Renal cortical epithelial cell (primary cell): ENCODE measurements around the gene HHAT. TPM values are rescaled to one million over a fixed set of nuclear protein-coding genes. Genes with fewer than 3 reads are reported as not detected.
"Not testable (repeated sequence)": the region's sequence is repeated elsewhere in the genome, so short reads cannot be mapped to it uniquely, and the experiment has no call there.

Experiments
- DNase-seq: peaks from one replicate; pipeline ENCODE4 v3.0.0-alpha.2; 2011; ENCODE audit warnings: low read depth
- total RNA-seq: library from RNA; depleted of rRNA; stranded (reverse); fragments of >200 nt; gene quantifications from 2 replicates; pipeline ENCODE4 v1.2.3, GENCODE V29; 2014

HHAT gene
- total RNA-seq, 1 donor from 2014 or later: 33.5 TPM

DNA sequence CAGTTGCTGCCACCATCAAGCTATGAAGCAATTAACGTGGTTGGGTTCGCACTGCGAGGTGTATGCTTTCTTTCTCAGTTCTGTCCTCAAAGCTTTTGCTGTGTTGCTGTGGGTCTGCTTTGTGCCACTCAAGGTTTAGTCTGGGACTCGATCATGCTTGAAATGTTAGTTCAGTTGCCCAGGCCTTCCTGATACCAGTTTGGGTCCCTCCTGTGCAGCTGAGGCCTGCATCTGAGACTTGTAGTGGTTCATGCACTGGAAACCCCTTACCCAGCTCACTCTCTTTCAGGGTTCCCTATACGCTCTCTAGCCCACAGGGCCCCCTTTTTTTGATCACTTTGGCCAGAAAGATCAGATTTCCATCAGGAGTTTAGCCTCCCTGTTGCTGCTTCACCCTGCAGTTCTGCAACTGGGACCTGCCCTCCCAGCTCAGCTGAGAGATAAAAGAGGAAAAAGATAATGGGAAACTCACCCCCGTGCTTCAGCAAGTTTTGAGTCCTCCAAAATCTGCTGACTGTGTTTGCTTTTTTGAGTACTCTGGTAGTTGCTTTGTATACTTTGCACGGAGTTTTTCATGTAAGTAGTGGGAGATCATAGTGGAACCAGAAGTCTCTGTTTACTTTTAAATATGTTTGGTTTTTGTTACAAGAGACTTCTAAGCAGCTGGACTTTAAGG lies 317.0 kb downstream of the HHAT start:
- no peak for DNase-seq

DNA sequence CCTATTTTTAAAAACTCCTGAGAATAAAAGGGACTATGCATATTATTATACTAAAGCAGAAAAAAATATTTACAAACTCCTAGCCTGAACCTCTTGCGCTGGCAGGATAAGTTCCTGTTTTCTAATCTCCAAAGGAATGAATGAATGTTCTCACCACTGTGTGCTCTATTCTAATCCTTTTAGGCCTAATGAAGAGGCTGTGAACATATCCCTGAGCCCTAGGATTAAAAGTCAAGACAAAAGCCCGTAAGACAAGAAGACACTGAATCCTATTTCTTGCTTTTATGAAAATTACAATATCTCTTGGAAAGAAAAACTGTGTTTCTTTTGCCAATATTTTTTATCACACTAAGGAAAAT lies 317.5 kb downstream of the HHAT start:
- DNase-seq: no peak

DNA sequence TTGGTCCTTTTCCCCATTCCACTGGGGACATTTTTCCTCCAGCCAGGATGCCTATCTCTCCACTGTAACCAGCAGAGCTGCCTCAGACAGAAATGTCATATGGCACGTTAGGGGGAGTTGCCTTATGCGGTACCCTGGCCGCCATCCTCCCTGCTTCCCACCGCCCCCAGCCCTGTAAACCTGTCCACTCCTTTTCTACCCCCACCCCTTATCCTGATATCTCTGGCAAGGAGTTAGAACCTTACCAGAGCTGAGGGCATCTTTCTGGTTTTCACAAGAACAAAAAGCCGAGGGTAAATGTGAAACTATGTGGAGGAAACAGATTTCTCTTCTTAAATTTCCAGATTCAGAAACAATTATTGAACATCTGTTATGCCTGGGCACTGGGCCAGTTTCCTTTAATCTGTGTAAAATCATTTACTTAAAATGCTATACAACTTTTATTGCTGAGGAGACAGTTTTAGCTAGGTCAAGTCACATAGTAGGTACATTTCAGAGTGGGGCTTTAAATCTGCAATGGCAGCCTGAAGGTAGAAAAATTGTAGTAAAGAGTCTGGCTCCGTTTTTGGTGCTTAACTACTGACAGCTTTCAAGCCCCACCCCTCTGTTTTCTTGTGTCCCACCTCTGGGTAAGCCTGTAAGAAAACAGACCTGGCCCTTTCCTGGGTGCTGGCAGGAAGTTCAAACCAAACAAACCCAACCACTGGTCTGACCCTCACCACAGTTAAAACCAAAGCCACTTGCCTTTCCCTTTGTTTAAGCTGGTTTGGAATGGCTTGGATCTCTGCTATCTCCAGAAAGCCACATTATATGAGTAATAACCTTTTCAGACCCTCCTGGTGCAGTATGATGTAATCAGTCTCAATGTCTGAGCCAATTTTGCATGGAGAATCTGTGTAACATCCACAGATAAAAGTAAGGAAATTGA lies 319.0 kb downstream of the HHAT start:
- peak; percentile 76 for DNase-seq

DNA sequence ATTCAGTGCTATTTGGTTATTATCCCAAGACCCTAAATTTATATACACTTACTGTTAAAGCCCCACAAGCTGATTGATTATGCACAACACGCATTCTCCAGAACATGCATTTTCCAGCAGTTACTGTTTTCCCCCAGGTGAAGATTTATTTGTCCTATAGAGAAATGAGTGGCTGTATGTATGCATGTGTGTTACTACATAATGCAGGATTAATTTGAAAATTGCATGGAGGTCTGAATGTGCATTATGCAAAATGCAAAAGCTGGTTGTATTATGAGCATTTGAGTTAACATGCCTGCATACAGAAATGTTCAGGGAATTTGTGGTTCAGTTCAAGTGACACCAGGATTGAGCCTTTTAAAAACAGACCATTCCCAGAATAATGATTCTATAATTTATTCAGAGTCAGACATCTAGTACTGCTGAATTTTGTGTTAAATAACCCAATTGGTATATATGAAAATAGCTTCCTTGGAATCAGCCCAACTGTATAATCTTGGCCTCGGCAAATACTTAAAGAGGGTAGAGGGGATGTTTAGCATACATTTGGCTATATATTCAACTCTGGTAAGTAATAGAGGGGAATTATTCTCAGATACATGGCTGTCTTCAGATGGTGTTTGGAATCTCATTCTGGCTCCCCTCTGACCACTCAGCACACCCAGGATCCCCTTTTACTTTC lies 320.0 kb downstream of the HHAT start:
- DNase-seq: no peak

DNA sequence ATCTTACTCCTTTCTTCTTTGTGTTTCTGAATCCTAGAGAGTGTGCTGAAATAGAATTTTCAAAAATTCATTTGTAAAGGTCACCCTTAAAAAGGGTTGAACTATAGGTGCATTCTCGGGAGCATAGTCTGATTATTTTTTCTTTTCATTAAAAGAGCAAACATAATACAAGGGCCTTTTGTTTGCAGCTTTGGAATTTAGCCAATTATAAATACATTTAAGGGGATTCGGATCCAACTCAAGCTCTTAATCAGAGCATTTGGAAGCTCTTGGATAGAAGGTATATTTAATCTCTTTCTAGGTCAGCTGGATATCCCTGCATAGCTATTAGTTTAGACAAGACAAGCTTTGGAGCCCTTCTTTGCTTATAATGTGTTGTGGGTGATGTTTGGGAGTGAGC lies 321.7 kb downstream of the HHAT start:
- DNase-seq: no peak

DNA sequence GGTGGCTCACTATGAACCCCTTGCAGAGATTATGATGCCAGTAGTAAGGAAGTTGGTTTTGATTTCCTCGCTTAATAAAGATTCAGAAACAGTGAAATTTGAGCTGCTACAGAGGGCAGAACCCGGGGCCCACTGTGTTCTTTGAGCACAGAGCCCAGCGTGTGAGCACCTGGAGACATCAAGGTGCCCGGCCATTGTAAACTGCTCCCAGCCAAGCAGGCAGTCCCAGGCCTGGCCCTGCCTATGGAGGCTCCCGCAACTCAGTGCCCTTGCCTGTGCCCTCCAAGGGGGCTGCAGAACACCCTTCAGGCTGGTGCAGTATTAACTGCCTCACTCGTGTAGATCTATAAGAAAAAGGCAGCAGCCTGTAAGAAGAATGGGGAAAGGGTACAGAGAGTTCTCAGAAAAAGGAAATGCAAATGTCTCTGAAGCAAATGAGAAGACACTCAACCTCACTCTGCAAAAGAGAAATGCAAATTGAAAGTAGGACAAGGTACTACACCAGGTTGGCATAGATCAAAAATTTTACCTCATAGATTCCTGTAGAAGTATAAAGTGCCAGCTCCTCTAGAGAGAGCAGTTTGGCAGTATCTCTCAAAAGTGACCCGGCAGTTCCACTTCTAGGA lies 323.7 kb downstream of the HHAT start:
- DNase-seq: no peak

DNA sequence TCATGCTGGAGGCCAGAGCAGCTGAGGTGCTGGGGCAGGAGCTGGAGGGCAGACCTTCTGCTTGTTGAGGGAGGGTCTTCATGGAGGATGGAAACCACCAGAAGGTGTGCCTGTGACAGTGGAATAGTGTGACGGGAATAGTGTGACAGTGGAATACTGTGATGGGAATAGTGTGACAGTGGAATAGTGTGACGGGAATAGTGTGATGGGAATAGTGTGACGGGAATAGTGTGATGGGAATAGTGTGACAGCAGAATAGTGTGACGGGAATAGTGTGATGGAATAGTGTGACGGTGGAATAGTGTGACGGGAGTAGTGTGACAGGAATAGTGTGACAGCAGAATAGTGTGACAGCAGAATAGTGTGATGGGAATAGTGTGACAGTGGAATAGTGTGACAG lies 325.1 kb downstream of the HHAT start:
- DNase-seq: no peak

DNA sequence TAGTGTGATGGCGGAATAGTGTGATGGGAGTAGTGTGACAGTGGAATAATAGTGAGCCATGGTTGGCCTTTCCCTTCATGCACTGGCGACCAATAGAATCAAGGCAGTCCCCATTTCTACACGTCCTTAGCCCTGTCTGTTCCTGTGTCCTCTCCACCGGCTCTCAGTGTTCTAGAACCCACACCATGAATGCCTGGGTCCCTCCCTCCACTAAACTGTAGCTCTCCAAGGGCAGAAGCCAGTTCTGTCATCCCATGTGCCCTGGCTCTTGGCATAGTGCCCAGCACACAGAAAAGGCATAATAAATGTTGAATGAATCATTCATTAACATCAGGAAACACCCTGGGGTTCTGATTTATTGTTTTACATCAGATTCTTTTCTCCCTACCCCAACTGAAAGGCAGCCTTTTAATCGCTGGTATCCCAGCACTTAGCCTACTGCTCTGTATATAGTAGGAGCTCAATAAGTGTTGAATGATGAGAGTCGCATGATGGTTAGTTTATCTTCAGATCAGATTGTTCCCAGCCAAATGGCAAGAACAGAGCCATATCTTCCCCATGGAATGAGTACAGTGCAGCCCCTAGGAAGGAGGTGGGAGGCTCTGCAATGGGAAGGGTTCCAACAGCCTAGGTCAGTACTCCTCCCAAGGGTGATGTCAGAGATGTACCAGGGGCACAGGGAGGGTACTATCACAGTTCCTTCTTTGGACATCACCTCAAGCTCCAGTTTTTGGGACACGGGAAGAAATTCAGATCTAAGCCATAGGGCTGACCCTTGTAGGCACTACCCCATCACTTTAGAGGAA lies 325.7 kb downstream of the HHAT start:
- peak; percentile 69 for DNase-seq

DNA sequence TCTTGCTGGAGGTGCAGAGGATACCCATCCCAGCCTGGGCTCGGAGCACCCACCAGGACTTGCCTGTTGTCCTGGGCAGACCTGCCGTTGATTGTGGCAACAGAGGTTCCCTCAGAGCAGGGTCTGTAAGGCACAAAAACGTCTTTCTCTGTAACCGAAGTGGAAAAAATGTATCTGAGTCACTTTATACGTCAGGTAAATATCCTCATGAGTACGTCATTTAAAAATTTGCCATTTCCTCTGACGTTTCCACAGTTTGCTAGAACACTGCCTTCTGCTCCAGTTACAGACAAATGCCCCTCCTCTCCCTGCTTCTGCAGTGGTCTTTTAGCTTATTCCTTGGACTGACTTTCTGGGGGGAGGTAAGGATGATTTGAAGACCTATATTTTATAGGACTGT lies 326.8 kb downstream of the HHAT start:
- DNase-seq: no peak

DNA sequence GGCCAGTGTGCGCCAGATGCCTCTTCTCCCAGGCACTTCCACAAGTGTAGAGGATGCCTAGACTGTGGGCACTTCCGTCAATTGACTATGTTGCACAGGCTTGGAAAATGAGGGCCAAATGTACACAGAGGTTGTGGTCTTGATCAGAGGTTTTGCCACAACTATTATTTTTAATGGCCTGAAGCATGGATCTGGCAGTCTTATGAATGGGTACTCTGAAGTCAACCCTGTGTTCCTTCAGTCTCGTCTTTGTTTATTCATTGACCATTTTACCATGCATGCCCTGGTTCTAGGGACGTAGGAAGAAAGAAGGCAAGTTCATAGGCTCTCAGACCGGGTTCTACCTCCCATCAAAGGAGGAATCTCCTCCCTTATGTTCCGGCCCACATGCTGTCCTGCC lies 329.1 kb downstream of the HHAT start:
- no peak for DNase-seq

DNA sequence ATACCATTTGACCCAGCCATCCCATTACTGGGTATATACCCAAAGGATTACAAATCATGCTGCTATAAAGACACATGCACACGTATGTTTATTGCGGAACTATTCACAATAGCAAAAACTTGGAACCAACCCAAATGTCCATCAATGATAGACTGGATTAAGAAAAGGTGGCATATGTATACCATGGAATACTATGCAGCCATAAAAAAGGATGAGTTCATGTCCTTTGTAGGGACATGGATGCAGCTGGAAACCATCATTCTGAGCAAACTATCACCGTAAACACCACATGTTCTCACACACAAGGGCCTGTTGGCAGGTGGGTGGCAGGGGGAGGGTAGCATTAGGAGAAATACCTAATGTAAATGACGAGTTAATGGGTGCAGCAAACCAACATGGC lies 332.8 kb downstream of the HHAT start:
- not testable (repeated sequence) for DNase-seq

DNA sequence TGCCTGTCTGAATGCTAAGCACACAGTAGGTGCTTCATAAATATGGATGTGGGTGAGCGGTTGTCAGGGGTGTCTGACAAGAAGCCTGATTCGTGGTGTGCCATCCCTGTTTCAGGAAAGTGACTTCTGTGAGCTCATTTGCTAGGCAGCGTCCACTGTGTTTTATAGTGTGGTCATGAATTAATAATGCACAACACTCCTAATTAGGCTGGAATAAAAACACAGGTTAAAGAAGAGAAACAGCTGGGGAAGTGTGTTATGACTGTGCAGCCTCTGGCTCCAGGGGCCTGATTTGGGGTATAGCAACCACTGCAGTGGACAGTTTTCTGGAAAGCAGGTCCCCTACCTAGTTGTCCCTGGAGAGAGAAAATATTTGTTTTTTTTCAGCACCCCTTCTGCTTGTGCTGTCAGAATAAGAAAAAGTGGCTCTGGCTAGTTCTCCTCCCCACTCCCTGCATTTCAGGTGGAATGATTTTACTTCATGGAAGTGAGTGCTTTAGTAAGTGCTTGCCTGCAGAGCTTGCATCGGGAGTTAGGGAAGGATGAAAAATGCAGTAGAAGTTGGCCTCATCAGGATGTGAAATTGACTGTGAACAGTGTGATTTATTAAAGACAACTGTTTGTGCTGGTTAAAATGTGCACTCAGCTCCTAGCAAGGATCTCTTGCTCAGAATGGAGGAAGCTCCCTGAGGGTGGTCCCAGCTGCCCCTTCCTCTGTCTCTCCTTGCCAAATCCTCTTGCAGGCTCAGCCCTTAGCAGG lies 333.8 kb downstream of the HHAT start:
- DNase-seq: no peak

DNA sequence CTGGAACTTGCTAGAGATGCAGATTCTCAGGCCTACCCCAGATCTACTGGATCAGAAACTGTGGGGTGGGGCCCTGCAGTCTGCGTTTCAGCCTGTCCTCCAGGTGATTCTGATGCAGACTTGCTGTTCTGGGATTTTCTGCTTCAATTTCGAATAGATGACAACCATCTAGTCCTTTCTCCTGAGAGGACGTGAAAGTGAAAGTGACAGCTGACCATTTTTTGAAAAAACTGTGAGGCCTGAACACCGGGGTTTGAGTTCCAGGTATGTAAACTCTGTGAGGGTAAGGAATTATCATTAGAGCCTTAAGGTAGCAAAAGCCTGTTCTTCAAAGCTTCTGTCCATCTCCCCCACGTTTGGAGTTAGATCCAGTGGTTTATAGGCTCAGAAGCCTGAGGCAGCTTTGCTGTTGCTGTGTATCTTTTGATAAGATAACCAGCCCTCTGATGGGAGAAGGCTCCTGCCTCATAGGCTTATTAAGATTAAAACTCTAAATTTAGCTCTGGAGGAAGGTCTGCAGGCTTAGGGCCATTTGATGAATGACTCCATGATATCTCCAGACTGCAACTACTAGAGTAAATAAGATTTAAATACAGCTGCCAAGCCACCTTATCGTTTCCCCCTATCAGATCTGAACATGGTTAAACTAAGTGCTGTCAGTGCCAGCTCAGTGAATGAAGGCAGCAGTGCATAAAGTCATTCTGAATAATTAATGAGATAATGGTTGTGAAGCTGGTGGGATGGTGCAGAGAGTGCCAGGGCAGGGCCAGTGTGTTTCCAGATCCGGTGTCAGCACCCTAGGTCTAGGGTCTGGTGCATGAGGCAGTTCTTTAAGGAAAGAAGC lies 335.2 kb downstream of the HHAT start:
- no peak for DNase-seq

DNA sequence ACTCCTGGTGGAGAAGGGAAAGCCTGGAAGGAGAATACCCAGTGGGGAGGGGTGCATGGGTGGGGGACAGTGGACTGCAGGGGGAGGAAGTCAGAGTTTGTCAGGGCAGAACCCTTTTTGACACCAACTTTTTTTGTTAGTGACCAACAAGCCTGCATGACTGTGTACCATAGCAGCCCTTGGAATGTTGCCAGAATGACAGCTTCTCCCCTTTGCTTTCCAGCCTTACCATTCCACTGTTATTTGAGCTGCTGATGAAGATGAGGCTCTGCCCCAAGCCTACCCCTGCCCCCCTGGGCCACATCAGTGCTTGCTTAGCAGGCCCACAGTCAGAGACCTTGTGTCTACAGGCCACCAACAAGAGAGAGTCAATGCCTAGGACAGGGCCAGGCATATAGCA lies 341.2 kb downstream of the HHAT start:
- DNase-seq: no peak

DNA sequence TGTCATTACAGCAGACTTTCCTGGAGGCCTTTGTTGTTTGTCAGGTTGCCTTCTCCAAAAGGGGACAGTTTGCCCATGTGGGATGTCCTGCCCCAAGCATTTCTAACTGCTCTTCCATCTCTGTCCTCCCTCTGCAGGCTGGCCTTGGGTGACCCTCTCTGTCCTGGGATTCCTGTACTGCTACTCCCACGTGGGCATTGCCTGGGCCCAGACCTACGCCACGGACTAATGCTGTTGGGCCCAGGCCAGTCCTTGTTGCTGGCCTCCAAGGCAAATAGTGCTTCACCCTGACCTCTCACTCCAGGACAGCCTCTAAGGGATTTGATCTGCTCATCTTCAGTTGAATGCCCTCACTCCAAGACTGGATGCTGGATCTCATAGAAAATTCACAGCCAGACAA lies 345.4 kb downstream of the HHAT start:
- no peak for DNase-seq

DNA sequence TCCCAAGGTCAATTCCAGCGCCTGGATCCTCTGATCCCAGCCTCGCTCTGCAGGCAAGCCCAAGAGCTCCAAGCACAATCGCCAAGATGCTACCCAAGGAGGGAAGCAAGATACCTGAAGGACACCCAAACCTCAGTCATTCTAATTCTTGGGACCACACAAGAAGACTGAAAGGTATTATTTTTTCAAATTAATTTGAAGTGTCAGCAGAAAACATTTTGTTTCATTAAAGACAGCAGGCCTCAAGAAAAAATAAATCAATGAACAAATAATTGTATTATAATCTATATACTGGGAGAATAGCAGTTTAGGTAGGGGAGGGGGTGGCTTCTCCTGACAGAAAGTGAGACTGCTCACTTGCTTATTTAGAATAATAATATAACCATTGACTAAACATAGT lies 347.8 kb downstream of the HHAT start:
- DNase-seq: no peak

DNA sequence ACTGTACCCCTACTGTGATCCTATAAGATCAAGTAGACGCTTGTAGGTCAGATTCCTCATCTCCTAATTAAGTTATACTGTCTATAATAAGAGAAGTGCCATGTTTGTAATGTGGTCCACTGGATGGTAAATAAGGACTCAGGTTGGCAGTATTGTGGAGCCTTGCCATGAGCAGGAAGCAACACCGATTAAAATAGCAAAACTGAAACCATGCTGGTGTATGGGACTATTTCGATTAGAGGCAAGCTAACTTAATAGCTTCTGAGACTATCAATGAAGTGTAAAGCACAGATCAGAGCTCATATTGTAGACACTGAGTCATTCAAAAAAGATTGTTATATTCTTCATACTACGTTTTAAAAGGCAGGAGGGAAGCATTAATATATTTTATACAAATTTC lies 348.8 kb downstream of the HHAT start:
- no peak for DNase-seq

DNA sequence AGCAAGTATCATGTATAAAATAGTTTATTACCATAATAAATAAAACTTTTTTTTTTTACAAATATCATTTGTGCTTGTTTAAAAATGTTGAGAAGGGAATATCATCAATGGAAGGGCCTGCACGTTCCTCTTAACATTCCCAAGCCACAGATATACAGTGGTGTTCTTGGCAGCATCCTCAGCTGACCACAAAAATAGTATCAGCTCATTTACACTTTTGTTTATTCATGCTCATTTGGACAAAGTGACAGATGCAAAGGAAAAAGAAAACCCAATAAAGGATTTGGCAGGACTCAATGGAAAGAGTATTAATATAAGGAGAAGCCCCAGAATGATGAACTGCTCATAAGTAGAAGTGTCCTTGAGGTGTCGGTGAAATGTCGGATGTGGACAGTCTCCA lies 349.6 kb downstream of the HHAT start:
- no peak for DNase-seq

DNA sequence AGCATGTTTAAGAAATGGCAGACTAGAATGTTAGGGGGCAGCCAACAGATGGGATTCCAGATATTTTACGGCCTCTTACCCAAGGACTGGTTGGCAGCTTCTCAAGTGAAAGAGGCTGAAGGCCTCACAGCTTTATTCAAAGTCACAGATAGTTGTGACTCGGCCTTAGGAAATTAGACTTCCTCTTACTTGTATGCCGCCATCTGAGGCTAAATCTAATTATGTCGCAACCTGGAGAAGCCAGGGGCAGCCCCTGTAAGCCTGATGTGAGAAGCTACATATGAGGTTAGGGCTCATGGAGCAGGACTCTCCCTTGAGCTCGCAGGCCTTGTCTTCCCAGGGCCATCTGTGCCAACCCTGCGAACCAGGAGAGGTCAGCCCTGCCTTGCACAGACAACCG lies 352.5 kb downstream of the HHAT start:
- DNase-seq: peak; percentile 49
